SK-N-SH treated with all-trans-retinoic acid at 6 μM for 48 hours (cell line): Measurements from ENCODE around the gene KRT38.

Source experiments
- ATAC-seq: fragments of 200-7000 bp; cut with Tn5 transposase; 3 replicates; pipeline ENCODE4 v1.9.1; 2020; ENCODE audit warnings: mild to moderate bottlenecking, moderate library complexity
- ARNTL ChIP-seq: fragments of 450-650 bp; formaldehyde crosslinking; IDR thresholded peaks from 2 replicates; pipeline ENCODE4 v1.5.0; 2020; ENCODE audit warnings: low read depth, mild to moderate bottlenecking, moderate library complexity, borderline replicate concordance
- BACH2 ChIP-seq: fragments of 250-450 bp; sonication (Bioruptor Pico); IDR thresholded peaks from 2 replicates; pipeline ENCODE4 v1.9.0; 2021; ENCODE audit warnings: mild to moderate bottlenecking, borderline replicate concordance
- CSDC2 ChIP-seq: fragments of 250-450 bp; sonication (Bioruptor Pico); IDR thresholded peaks from 2 replicates; pipeline ENCODE4 v1.5.0; 2020; ENCODE audit warnings: mild to moderate bottlenecking, moderate library complexity
- CSRNP3 ChIP-seq: fragments of 250-450 bp; sonication (Bioruptor Pico); IDR thresholded peaks from 2 replicates; pipeline ENCODE4 v1.5.1; 2021; ENCODE audit warnings: mild to moderate bottlenecking, moderate library complexity
- ESRRG ChIP-seq: fragments of 250-450 bp; sonication (Bioruptor Pico); IDR thresholded peaks from 2 replicates; pipeline ENCODE4 v1.6.1; 2021; ENCODE audit warnings: mild to moderate bottlenecking
- GLIS3 ChIP-seq: fragments of 250-450 bp; sonication (Bioruptor Pico); IDR thresholded peaks from 2 replicates; pipeline ENCODE4 v1.5.0; 2020; ENCODE audit warnings: mild to moderate bottlenecking, moderate library complexity
- OSR1 ChIP-seq: fragments of 250-450 bp; sonication (Bioruptor Pico); IDR thresholded peaks from 2 replicates; pipeline ENCODE4 v1.8.0; 2022; ENCODE audit warnings: moderate library complexity, mild to moderate bottlenecking, inconsistent platforms
- PPARA ChIP-seq: fragments of 250-450 bp; sonication (Bioruptor Pico); IDR thresholded peaks from 2 replicates; pipeline ENCODE4 v1.5.0; 2020; ENCODE audit warnings: mild to moderate bottlenecking, borderline replicate concordance
- RARB ChIP-seq: fragments of 250-450 bp; sonication (Bioruptor Pico); IDR thresholded peaks from 2 replicates; pipeline ENCODE4 v1.8.0; 2021; ENCODE audit warnings: mild to moderate bottlenecking, moderate library complexity
- SNAI2 ChIP-seq: fragments of 250-450 bp; sonication (Bioruptor Pico); IDR thresholded peaks from 2 replicates; pipeline ENCODE4 v1.5.0; 2020; ENCODE audit warnings: mild to moderate bottlenecking, moderate library complexity
- TCF4 ChIP-seq: fragments of 250-450 bp; sonication (Bioruptor Pico); IDR thresholded peaks from 2 replicates; pipeline ENCODE4 v1.8.0; 2021; ENCODE audit warnings: mild to moderate bottlenecking, moderate library complexity, borderline replicate concordance
- TOX ChIP-seq: fragments of 250-450 bp; sonication (Bioruptor Pico); IDR thresholded peaks from 2 replicates; pipeline ENCODE4 v1.8.0; 2021; ENCODE audit warnings: mild to moderate bottlenecking, moderate library complexity, borderline replicate concordance
- TSHZ2 ChIP-seq: fragments of 250-450 bp; sonication (Bioruptor Pico); IDR thresholded peaks from 2 replicates; pipeline ENCODE4 v1.5.0; 2020; ENCODE audit warnings: mild to moderate bottlenecking, moderate library complexity
- ZC3H10 ChIP-seq: fragments of 250-450 bp; sonication (Bioruptor Pico); IDR thresholded peaks from 2 replicates; pipeline ENCODE4 v1.5.1; 2021; ENCODE audit warnings: mild to moderate bottlenecking, moderate library complexity
- ZFP3 ChIP-seq: fragments of 250-450 bp; sonication (Bioruptor Pico); IDR thresholded peaks from 2 replicates; pipeline ENCODE4 v1.5.0; 2020; ENCODE audit warnings: mild to moderate bottlenecking, moderate library complexity
- ZFP30 ChIP-seq: fragments of 450-650 bp; formaldehyde crosslinking; IDR thresholded peaks from 2 replicates; pipeline ENCODE4 v1.5.0; 2022; ENCODE audit warnings: mild to moderate bottlenecking, moderate library complexity
- ZNF565 ChIP-seq: fragments of 450-650 bp; formaldehyde crosslinking; conservative IDR thresholded peaks from 2 replicates; pipeline ENCODE4 v1.5.0; 2020; ENCODE audit warnings: low read depth, mild to moderate bottlenecking, moderate library complexity
- ZNF70 ChIP-seq: fragments of 450-650 bp; formaldehyde crosslinking; IDR thresholded peaks from 2 replicates; pipeline ENCODE4 v1.5.0; 2020; ENCODE audit warnings: mild to moderate bottlenecking, moderate library complexity
- TF ChIP-seq, protein P1 (sequence below): fragments of 250-450 bp; sonication (Bioruptor Pico); IDR thresholded peaks from 2 replicates; pipeline ENCODE4 v1.8.0; 2020; ENCODE audit warnings: mild to moderate bottlenecking, moderate library complexity, borderline replicate concordance

The KRT38 gene

DNA sequence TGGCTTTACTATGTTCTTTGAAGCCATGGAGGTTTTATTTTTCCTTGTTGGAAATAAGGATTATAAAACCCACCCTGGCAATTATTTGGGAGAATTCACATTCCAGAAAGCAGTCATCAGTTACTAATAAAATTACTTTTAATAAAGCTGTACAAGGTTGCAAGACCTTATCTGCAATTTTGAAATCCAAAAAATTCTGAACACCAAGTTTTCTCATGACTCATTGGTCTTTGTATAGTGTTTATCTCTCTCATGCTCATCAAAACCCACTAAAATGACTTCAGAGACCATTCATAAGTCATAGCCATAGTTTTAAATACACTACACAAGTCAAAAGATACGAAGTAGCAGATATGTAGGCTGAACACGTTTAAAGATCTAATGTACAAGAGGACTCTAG is 6.0 kb upstream of the KRT38 start:
- ATAC-seq = no peak
- TF ChIP-seq PPARA (CRISPR knock-in tag) (no peak), ZFP3 (CRISPR knock-in tag) (no peak), CSRNP3 (CRISPR knock-in tag) (no peak), ZC3H10 (CRISPR knock-in tag) (no peak), BACH2 (CRISPR knock-in tag) (no peak), ARNTL (CRISPR knock-in tag) (no peak), TSHZ2 (CRISPR knock-in tag) (no peak), SNAI2 (CRISPR knock-in tag) (no peak), RARB (no peak), ZFP30 (CRISPR knock-in tag) (no peak), CSDC2 (CRISPR knock-in tag) (no peak)
- TF ChIP-seq, protein P1, sequence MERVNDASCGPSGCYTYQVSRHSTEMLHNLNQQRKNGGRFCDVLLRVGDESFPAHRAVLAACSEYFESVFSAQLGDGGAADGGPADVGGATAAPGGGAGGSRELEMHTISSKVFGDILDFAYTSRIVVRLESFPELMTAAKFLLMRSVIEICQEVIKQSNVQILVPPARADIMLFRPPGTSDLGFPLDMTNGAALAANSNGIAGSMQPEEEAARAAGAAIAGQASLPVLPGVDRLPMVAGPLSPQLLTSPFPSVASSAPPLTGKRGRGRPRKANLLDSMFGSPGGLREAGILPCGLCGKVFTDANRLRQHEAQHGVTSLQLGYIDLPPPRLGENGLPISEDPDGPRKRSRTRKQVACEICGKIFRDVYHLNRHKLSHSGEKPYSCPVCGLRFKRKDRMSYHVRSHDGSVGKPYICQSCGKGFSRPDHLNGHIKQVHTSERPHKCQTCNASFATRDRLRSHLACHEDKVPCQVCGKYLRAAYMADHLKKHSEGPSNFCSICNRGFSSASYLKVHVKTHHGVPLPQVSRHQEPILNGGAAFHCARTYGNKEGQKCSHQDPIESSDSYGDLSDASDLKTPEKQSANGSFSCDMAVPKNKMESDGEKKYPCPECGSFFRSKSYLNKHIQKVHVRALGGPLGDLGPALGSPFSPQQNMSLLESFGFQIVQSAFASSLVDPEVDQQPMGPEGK = no peak

DNA sequence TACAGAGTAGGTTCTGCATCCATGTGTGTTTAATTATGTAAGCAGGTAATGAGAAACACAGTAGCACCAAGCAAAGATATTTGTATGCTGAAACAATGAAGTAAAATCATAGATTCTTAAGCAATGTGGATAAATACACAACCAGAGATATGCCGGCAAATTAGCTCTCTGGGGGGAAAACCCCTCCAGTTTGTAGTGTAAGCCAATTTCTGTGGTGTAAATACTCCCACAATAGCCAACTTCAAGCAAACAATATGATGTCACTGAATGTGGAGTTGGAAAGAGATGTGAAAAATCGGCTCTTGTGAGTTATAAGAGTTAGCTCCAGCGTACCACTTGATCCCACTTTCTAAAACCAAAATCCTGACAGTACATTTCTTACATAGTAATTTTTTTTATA is 3.9 kb upstream of the KRT38 start:
- ATAC-seq = no peak
- TF ChIP-seq ZNF70 (CRISPR knock-in tag) (no peak), TCF4 (CRISPR knock-in tag) (no peak), ZNF565 (no peak), TSHZ2 (CRISPR knock-in tag) (no peak), GLIS3 (CRISPR knock-in tag) (no peak), ZFP3 (CRISPR knock-in tag) (no peak), OSR1 (CRISPR knock-in tag) (no peak), CSRNP3 (CRISPR knock-in tag) (no peak), ESRRG (CRISPR knock-in tag) (no peak), TOX (no peak), ZFP30 (CRISPR knock-in tag) (no peak), SNAI2 (CRISPR knock-in tag) (no peak), ZC3H10 (CRISPR knock-in tag) (no peak), ARNTL (CRISPR knock-in tag) (no peak), CSDC2 (CRISPR knock-in tag) (no peak)
- TF ChIP-seq, protein P1 = no peak
- TF ChIP-seq, all 23 proteins: peak for 0
